Body of pancreas (tissue), 4 donors: ENCODE results near the gene KIRREL3. TPM values are rescaled to one million over a fixed set of nuclear protein-coding genes. Genes with fewer than 3 reads are reported as not detected.

ENCODE experiments used
- ATAC-seq: fragments of 150-250 bp; one replicate; pipeline ENCODE4 v1.9.1; 2016
- DNase-seq, 4 donors: peaks; one replicate each; pipeline ENCODE4 v3.0.0-alpha.2; 2019
- H3K27ac ChIP-seq, 4 donors: fragments of 200-600 bp; sonication (generic); 1 replicate in 3 of 4; 2 replicates in 1 of 4; pipeline versions ENCODE4 v1.5.1 to v1.6.1; 2016 to 2019; ENCODE audit warnings: mild to moderate bottlenecking in 1 of 4, mixed read lengths in 1 of 4, moderate library complexity in 1 of 4
- H3K27me3 ChIP-seq, 2 donors: fragments of 200-600 bp; sonication (generic); one replicate each; pipeline ENCODE4 v1.6.0; 2016; ENCODE audit warnings: mild to moderate bottlenecking in 1 of 2
- H3K36me3 ChIP-seq, 2 donors: fragments of 200-600 bp; sonication (generic); replicated peaks in 1 of 2; 2 replicates each; pipeline ENCODE4 v1.5.1; 2016; ENCODE audit warnings: low read depth in 2 of 2; ENCODE audit not compliant: insufficient read depth in 1 of 2
- H3K4me1 ChIP-seq: fragments of 200-600 bp; sonication (generic); one replicate; pipeline ENCODE4 v1.6.0; 2016
- H3K4me3 ChIP-seq, 2 donors: fragments of 200-600 bp; sonication (generic); 1 replicate in 1 of 2; 2 replicates in 1 of 2; pipeline ENCODE4 v1.5.1; 2016 to 2019
- H3K9me3 ChIP-seq, 3 donors: fragments of 200-600 bp; sonication (generic); 1 replicate in 2 of 3; 2 replicates in 1 of 3; pipeline ENCODE4 v1.5.1; 2016
- POLR2A ChIP-seq, 3 donors: fragments of 450-650 bp; IDR thresholded peaks; one replicate each; pipeline ENCODE4 v1.6.1; 2016; ENCODE audit warnings: antibody characterized with exemption in 3 of 3, mild to moderate bottlenecking in 2 of 3
- WGBS, 2 donors: methylation state at CpG; one replicate each; pipeline ENCODE4 v1.1.5; 2017; 5-methylcytosine and 5-hydroxymethylcytosine counted together
- intact Hi-C: fragments of 100-400 bp; cut with DNase I; formaldehyde crosslinking; loops from one replicate; pipeline ENCODE4 v1.15.1; 2023
- total RNA-seq, 2 donors: library from RNA; depleted of rRNA; stranded (reverse); fragments of >200 nt; gene quantifications; one replicate each; pipeline ENCODE4 v1.1.0, GENCODE V29; 2016
- TF ChIP-seq, protein P1 (sequence below), 7 experiments: fragments of 450-650 bp in 4 of 7; fragments of 200-600 bp in 3 of 7; sonication (generic) in 3 of 7; IDR thresholded peaks; one replicate each; pipeline ENCODE4 v1.5.1; 2016 to 2019; ENCODE audit warnings: antibody characterized with exemption in 7 of 7

Gene KIRREL3
- total RNA-seq, 2 donors from 2014 or later: 0.26 TPM; not detected in 1

DNA sequence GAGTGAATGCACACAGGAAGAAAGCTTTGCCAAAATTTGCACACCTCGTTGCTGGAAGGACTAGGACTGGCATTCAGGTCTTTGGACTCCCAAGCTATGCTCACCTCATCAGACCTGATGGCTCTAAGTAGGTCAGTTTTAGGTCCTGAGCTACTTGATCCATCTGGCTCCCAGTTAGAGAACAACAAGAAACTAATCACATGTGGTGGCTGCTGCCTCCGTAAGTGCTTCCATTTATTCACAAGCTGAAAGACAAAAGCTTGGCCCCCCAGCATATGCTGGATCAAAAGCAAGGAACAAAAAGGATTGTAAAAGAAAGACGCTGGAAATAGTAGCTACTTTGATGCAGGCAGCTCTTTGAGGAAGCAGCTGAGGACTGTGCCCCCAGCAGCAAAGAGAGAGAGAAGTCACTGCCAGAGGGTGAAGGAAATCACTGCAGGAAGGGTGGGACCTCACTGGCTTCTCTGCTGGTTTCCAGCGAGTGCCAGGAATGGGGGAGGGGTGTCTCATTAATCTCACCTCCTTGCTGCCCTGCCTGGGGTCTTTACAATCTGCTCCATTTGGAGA lies 268.9 kb downstream of the KIRREL3 start:
- 33 to 41% methylated on average over 4 of the region's 4 CpGs for WGBS, 2 donors
- no peak for TF ChIP-seq POLR2A (IDR thresholded peaks at IDR 0.05)
- TF ChIP-seq, protein P1, sequence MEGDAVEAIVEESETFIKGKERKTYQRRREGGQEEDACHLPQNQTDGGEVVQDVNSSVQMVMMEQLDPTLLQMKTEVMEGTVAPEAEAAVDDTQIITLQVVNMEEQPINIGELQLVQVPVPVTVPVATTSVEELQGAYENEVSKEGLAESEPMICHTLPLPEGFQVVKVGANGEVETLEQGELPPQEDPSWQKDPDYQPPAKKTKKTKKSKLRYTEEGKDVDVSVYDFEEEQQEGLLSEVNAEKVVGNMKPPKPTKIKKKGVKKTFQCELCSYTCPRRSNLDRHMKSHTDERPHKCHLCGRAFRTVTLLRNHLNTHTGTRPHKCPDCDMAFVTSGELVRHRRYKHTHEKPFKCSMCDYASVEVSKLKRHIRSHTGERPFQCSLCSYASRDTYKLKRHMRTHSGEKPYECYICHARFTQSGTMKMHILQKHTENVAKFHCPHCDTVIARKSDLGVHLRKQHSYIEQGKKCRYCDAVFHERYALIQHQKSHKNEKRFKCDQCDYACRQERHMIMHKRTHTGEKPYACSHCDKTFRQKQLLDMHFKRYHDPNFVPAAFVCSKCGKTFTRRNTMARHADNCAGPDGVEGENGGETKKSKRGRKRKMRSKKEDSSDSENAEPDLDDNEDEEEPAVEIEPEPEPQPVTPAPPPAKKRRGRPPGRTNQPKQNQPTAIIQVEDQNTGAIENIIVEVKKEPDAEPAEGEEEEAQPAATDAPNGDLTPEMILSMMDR (IDR thresholded peaks at IDR 0.05): no peak
- intact Hi-C loops: no loop called here
- Histone ChIP-seq H3K36me3 (no peaks in the 10 kb centered on the region), H3K27ac (no peak overlapping the region), H3K27me3 (no peaks in the 10 kb centered on the region), H3K4me3 (no peak overlapping the region), H3K9me3 (no peaks in the 10 kb centered on the region), H3K4me1 (no peaks in the 10 kb centered on the region)
- ATAC-seq: no peak
- DNase-seq: no peak

DNA sequence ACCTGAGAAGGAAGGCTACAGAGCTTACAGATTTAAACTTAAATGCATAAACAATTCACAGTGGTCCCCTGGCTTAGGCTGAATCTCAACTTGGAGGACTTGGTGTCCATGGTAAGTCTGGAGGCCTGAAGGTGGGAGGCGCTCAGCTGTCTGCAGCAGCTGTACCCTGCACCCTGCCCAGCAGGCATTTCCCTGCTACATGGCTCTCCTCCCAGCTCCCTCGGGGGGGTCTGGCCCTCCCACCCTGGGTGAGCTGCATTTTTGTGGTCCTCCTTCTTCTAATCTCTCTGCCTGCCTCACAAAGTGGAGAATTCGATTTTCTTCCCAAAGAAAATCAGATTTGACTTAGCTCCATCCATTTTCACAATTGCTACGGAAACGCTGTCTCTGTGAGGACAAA lies 273.2 kb downstream of the KIRREL3 start:
- ATAC-seq (no peak), DNase-seq (no peak)
- no peaks in the 10 kb centered on the region for H3K9me3 ChIP-seq
- H3K27ac ChIP-seq: no peak overlapping the region
- H3K4me3 ChIP-seq: no peak overlapping the region
- H3K27me3 ChIP-seq: no peaks in the 10 kb centered on the region
- intact Hi-C loops: no loop called here
- no peaks in the 10 kb centered on the region for H3K4me1 ChIP-seq
- TF ChIP-seq, protein P1 (IDR thresholded peaks at IDR 0.05): no peak
- TF ChIP-seq POLR2A (IDR thresholded peaks at IDR 0.05): no peak
- no peaks in the 10 kb centered on the region for H3K36me3 ChIP-seq
- 59 to 69% methylated on average over 5 of the region's 5 CpGs for WGBS, 2 donors

DNA sequence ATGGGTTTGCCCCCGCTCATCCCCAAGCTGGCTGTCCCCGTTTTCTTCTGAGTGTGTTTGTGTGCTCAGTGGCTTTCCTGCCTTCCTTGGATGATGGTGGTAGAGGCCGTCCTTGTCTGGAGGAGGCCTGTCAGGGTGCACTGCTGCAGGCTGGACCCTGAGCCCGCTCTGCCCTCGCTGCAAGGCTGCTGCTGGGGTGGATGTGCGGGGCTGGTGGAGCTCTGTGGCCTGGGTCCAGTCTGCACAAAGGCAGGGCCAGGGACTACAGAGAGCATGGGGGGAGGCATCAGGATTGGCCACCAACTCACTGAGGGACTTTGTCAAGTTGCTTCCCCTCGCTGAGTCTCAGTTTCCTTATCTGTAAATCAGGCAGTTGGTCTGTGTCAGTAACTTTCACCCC lies 275.0 kb downstream of the KIRREL3 start:
- H3K4me1 ChIP-seq: no peaks in the 10 kb centered on the region
- no peak overlapping the region for H3K27ac ChIP-seq
- no peak for ATAC-seq
- intact Hi-C loops: no loop called here
- no peaks in the 10 kb centered on the region for H3K9me3 ChIP-seq
- no peak overlapping the region for H3K4me3 ChIP-seq
- H3K27me3 ChIP-seq: no peaks in the 10 kb centered on the region
- DNase-seq: no peak
- TF ChIP-seq, protein P1 (IDR thresholded peaks at IDR 0.05): no peak
- no peak for TF ChIP-seq POLR2A (IDR thresholded peaks at IDR 0.05)
- H3K36me3 ChIP-seq: no peaks in the 10 kb centered on the region
- WGBS, 2 donors: 77 to 83% methylated on average over 3 to 7 of the region's 7 CpGs

DNA sequence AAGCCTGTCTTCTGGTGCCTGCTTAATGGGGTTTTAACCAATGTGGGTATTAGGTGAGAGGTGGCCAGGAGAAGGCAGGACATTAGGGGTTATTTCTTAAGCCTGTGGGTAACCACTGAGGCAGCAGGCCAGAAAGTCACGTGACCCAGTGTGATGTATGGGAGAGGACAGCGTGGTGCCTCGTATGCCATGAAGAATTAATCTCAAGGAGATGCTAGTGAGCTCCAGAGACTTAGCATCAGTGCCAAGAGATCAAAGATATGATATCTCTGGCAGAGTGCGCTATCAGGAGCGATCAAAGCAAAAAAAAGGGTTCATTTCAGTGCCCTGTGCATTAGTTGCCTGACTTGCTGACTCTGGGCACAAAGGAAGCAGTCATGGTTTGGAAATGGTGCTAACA lies 275.5 kb downstream of the KIRREL3 start:
- Histone ChIP-seq H3K27ac (no peak overlapping the region), H3K27me3 (no peaks in the 10 kb centered on the region), H3K4me3 (no peak overlapping the region), H3K9me3 (no peaks in the 10 kb centered on the region), H3K4me1 (no peaks in the 10 kb centered on the region), H3K36me3 (no peaks in the 10 kb centered on the region)
- ATAC-seq: no peak
- DNase-seq: no peak
- intact Hi-C loops: no loop called here
- TF ChIP-seq POLR2A (IDR thresholded peaks at IDR 0.05): no peak
- 64 to 68% methylated on average over 5 of the region's 5 CpGs for WGBS, 2 donors

DNA sequence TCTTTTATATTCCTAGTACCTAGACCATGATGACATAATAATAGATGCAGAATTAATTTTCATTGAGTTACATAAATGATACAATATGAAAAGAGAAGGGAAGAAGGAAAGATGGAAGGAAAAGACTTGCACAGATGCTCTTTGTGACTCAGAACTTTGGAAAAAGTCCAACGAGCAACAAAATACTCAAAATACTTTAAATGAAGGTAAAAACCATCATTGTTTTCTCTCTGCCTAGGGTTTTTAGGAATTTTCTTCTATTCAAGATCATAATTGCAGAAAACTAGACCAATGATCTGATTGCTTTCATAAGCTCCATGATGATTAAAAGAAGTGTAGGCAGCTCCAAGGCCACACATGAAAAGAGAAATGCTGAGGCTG lies 276.9 kb downstream of the KIRREL3 start:
- H3K4me1 ChIP-seq: no peaks in the 10 kb centered on the region
- no peak overlapping the region for H3K4me3 ChIP-seq
- no peaks in the 10 kb centered on the region for H3K27me3 ChIP-seq
- H3K36me3 ChIP-seq: no peaks in the 10 kb centered on the region
- H3K27ac ChIP-seq: no peak overlapping the region
- DNase-seq: no peak
- no peak for TF ChIP-seq POLR2A (IDR thresholded peaks at IDR 0.05)
- TF ChIP-seq, protein P1 (IDR thresholded peaks at IDR 0.05): no peak
- intact Hi-C loops: no loop called here
- ATAC-seq: no peak
- H3K9me3 ChIP-seq: no peaks in the 10 kb centered on the region
- 42 to 66% methylated on average over 1 of the region's 1 CpG for WGBS, 2 donors
